ENCODE measurements around the gene FAM13A.

The FAM13A gene

DNA sequence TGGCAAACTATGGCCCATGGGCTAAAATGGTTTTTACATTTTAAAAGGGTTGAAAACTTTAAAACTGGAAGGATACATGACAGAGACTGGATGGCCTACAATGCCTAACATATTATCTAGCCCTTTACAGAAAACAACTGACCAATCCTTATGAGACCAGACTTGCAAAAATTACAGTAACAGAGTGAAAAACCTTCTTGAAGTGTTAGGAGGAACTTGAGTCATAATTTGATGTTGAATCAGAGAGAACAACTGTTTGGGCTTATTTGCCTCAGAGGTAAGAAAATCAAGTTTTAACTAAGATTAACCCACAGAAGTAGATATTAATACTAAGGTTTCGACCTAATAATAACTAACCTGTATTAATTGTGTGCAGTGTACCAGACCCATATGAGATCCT is 347.0 kb downstream of the FAM13A start:
- DNase-seq = no peak

DNA sequence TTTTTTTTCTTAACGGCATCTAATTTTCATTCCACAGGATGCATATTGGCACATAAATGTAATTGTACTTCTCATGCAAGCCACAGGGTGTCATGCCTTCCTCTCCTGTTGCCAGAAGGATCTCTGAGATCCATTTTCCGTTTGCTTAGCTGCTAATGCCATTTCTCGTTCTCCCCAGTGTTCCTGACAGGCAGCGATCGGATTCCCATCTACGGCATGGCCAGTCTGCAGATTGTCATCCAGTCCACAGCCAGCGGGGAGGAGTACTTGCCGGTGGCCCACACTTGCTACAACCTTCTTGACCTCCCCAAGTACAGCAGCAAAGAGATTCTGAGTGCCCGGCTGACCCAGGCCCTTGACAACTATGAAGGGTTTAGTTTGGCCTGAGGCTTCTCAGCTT is 350.4 kb downstream of the FAM13A start:
- DNase-seq = no peak

DNA sequence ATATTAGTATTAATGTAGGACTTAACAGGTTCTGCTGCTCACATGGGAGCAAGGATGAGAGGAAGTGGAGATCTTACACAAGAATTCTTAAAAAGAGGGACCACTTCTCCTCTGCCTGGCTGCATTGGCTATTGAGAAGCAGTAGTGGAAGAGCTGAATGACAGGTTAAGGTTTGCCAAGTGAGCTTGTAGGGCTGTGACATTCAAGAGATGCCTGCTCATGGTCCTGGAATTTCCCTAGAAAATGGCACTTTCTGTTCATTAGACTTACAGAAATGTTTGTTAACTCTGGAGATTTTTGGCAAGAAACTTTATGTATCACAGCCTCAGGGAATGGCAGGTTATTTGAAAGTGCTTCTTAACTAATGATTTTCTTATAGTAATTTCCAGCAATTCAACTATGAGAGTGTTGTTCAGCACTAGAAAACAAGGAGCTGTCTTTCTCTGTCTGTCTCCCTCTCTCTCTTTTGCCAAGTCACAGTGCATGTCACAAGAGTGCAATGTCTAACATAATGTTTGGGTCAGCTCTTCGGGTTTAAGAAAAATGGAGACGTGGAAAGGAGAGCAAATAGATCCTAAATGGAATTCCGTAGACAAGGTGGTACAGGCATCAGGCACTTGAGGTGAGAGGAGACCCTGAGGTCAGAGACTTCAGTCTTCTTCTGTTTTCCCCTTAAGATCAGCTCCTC is 351.0 kb downstream of the FAM13A start:
- DNase-seq = no peak

DNA sequence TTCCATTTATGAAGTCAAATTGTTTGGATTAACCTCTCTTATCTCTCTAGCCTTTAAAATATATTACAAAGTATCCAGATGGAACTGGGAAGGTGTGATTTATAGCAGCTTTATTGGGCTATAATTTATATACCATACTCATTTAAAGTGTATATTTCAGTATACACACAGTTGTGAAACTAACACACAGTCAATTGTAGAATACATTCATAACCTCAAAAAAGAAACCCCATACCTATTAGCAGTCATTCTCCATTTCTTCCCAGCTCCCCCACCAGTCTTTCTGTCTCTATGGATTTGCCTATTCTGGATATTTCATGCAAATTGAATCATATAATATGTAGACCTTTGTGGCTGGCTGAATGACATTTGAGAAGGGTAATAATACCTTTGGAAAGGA is 351.8 kb downstream of the FAM13A start:
- DNase-seq = no peak

DNA sequence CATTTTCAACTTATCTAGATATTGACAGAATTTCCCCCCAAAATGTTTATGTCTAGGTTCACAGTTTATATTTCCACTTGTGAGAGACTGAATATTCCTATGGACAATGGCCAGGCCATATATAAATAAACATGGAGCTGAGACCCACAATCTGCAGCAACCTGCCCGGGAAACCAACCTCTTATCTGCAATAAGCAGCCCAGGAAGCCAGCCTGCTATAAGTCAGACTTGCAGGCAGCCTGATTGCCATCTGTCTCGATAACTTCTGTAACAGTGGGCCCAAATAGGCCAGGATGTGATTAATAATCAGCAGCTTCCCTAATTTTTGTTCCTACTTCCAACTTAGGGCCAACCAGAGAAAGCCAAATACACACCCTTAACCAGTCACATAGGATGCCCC is 354.2 kb downstream of the FAM13A start:
- DNase-seq = peak in 2 of 4 experiments; percentile 11 to 12

DNA sequence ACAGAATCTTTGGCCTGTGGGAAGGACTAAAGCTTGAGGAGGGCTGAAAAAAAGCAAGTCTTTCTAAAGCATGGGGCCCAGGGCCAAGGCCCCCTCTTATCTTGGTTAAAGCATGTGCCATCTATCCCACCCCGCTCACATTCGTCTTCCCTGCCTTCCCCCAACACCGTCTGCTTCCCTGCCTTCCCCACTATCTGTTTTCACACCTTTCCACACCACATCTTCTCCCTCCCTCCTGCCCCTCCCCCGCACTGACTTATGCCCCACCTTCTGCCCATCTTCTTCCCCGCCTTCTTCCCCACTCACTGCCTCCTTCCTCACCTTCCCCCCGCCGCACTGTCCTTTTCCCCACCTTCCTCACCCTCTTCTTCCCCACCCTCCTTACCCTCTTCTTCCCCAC is 358.5 kb downstream of the FAM13A start:
- DNase-seq = no peak

DNA sequence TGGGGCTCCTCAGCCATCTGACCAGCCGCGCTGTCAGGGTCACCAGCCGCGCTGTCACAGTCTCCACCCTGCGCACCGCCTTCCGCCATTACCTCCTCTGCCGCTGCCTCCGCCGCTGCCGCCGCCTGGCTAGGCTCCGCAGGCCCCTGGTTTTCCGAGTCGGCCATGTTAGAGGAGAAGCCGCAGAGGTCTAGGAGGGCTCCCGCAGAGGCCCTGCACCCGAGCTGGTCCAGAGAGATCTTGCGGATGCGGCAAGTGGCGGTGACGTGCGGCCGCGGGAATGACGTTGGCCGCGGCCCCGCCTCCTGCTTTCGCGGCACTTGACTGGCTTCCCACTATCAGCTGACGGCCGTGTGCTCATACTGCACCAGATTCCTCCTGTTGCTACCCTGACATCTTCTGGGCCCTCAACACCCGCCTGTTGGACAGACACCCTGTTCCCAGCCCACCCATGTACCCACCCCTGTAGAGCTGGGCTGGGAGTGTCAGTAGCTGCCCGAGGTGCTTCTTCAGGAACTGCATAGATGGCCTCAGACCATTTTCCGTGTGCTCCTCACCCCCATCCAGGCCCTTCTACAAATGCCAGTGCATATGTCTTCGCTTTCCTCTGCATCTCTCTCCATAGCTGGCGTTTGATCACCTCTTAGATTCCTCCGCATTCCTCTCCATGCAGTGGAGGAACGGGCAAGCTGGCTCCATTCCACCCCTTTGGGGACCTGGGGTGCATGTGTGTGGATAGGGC is 359.2 kb downstream of the FAM13A start, which contains the start of gene NAP1L5:
NAP1L5 (minus strand) TSS at position 242 of the 742 bp plus-strand sequence; CDS start at position 167, 75 bp downstream.
- peak; percentile 61 to 79 (median 67) for DNase-seq

DNA sequence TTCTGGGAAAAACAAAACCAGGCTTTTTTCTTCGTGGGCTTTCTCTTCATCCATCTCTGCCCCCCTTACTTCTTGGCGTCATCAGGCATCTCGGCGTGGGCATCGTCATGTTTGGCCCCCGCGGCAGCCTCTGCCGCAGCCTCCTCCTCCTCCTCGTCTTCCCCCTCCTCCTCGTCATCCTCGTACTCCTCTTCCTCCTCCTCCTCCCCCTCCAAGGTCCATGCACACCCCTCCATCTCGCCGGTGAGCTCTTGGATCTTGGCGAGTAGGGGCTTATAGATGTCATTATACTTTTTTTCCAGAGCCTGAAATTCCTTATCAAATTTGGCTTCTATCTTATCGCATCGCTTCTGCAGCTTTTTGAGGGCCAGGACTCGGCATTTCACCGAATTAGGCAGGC is 359.8 kb downstream of the FAM13A start:
- peak in 1 of 4 experiments; percentile 12 for DNase-seq

DNA sequence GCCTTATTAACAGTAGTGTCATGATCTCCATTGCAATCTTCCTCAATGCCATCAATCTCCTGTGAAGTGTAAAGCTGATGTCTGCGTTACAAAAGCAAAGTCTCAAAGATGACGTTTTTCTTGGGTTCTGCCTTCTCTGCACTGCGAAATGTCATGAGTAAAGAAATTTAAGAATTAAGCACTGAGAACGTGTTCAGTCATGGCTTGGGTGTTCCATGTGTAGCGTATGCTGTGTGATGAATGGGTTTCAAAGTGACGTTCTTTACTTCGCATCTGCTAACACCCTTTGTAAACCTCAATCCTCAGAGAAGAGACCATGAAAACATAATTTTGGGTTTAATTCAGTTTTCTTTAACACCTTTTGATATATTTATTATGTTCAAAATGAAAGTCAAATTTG is 360.4 kb downstream of the FAM13A start:
- DNase-seq = no peak

DNA sequence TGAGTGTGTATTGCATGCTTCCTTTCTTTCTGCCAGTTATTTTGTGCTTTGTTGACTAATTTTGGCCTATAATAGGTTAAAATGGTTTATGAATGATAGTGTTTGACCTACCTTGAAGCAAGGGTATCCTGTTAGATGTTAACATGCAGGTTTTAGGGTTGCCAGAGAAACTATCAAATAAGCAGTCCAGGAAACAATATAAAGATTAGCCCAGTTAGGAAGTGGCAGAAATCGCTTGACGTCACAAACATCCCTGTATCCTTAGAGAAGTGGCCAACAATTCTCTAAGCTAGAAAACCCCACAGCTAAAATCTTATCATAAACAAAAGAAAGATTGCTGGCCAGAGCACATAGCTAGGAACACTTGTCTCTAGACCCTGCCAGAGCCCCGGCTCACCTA is 363.2 kb downstream of the FAM13A start:
- no peak for DNase-seq

DNA sequence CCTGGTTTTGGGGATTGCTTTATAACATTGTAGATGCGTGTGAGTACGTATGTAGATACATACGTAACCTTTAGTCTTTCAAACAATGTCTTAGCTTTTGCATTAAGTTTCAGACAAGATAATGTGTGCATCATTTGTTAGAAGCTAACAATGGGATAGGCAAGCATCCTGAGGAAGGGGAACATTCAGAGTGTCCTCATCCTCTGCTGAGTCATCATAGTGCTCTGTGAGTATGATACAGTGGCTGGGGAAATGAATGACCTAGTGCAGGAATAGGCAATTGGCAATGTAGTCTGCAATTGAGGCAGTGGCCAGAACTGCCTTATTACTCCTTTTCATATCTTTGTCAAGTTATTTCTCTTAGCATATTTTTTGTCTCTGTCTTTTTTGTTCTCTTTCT is 366.6 kb downstream of the FAM13A start:
- DNase-seq = peak in 2 of 4 experiments; percentile 20 to 21

DNA sequence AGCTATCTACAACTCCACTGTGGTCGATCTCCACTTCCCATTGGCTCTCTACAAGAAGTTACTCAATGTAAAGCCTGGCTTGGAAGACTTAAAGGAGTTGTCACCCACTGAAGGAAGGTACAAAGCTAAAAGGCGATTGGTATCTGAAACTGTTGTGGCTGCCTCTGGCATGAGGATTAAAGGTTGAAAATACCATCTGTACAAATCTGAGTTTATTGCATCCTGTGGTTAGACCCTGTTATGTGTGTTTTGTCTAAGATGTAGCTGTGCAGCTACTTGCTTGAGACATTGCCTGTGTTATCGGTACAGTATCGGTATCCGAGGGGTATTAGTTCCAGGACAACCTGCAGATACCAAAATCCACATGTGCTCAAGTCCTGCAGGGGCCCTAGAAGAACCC is 375.8 kb downstream of the FAM13A start:
- DNase-seq = no peak
